SK-N-SH (cell line): ENCODE results near the gene KRTAP10-2. TPM values are rescaled to one million over a fixed set of nuclear protein-coding genes. Genes with fewer than 3 reads are reported as not detected.
A peak's percentile ranks its signal among the peaks of the same experiment; 100 is the strongest.

Source experiments
- CTCF ChIA-PET: fragments of 300-600, 350-600 bp; formaldehyde crosslinking; extraction: SDS; loops from one replicate; lab custom pipeline; 2021; lab: Yijun Ruan, JAX
- POLR2A ChIA-PET: fragments of 350-600 bp; sonication (Branson Sonifier 250); formaldehyde crosslinking; extraction: SDS; loops from one replicate; lab custom pipeline; 2020; ENCODE audit warnings: antibody characterized with exemption, inconsistent platforms; lab: Yijun Ruan, JAX
- DNase-seq: peaks from one replicate; pipeline ENCODE4 v3.0.0; 2012
- H2AFZ ChIP-seq: fragments of 200-600 bp; sonication (generic); 2 replicates; pipeline ENCODE4 v1.8.1; 2016; ENCODE audit warnings: antibody characterized with exemption, mild to moderate bottlenecking, low read depth
- H3F3A ChIP-seq: fragments of 200-600 bp; sonication (generic); replicated peaks from 2 replicates; pipeline ENCODE3; 2016; ENCODE audit warnings: antibody characterized with exemption, mild to moderate bottlenecking; ENCODE audit not compliant: insufficient read depth
- H3K27ac ChIP-seq, 2 experiments: fragments of 200-500 bp in 1 of 2; fragments of 200-600 bp in 1 of 2; sonication (Bioruptor generic) in 1 of 2; sonication (generic), shearing (Covaris generic) in 1 of 2; 2 replicates each; pipeline versions ENCODE4 v1.5.1 to v1.6.1; 2014 to 2016; ENCODE audit warnings: low read depth in 2 of 2, inconsistent platforms in 1 of 2, low read length in 1 of 2, mild to moderate bottlenecking in 1 of 2, mixed read lengths in 1 of 2
- H3K27me3 ChIP-seq: fragments of 200-600 bp; sonication (generic), shearing (Covaris generic); 2 replicates; pipeline ENCODE4 v1.6.1; 2016; ENCODE audit warnings: mixed run types; ENCODE audit not compliant: insufficient read depth
- H3K36me3 ChIP-seq, 2 experiments: fragments of 200-500 bp in 1 of 2; fragments of 200-600 bp in 1 of 2; sonication (Bioruptor generic) in 1 of 2; sonication (generic) in 1 of 2; replicated peaks in 1 of 2; 2 replicates each; pipeline versions ENCODE3 to v1.5.1; 2014 to 2016; ENCODE audit warnings: low read length in 1 of 2, mild to moderate bottlenecking in 1 of 2; ENCODE audit not compliant: insufficient read depth in 2 of 2, control insufficient read depth in 1 of 2
- H3K4me1 ChIP-seq, 2 experiments: fragments of 200-500 bp in 1 of 2; fragments of 200-600 bp in 1 of 2; sonication (Bioruptor generic) in 1 of 2; sonication (generic), shearing (Covaris generic) in 1 of 2; 2 replicates each; pipeline versions ENCODE4 v1.5.1 to v1.6.1; 2014 to 2016; ENCODE audit warnings: low read depth in 1 of 2, low read length in 1 of 2, mixed run types in 1 of 2; ENCODE audit not compliant: insufficient read depth in 2 of 2, control insufficient read depth in 1 of 2
- H3K4me2 ChIP-seq: fragments of 200-600 bp; sonication (generic), shearing (Covaris generic); 2 replicates; pipeline ENCODE4 v1.6.1; 2017; ENCODE audit warnings: mixed run types
- H3K4me3 ChIP-seq, 2 experiments: fragments of 200-500 bp in 1 of 2; fragments of 200-600 bp in 1 of 2; sonication (Bioruptor generic) in 1 of 2; sonication (generic), shearing (Covaris generic) in 1 of 2; 2 replicates each; pipeline versions ENCODE4 v1.5.1 to v1.8.1; 2014 to 2016; ENCODE audit warnings: low read depth in 2 of 2, inconsistent platforms in 1 of 2, low read length in 1 of 2, mild to moderate bottlenecking in 1 of 2, mixed read lengths in 1 of 2, moderate library complexity in 1 of 2
- H3K79me2 ChIP-seq: fragments of 200-600 bp; sonication (generic); 2 replicates; pipeline ENCODE4 v1.8.1; 2017; ENCODE audit warnings: mild to moderate bottlenecking; ENCODE audit not compliant: insufficient read depth
- H3K9ac ChIP-seq: fragments of 200-600 bp; sonication (generic); 2 replicates; pipeline ENCODE4 v1.6.1; 2017; ENCODE audit warnings: mixed run types
- H3K9me2 ChIP-seq: fragments of 200-600 bp; sonication (generic); 2 replicates; pipeline ENCODE4 v1.6.1; 2017; ENCODE audit warnings: mixed run types
- H3K9me3 ChIP-seq: fragments of 200-600 bp; sonication (generic); 2 replicates; pipeline ENCODE4 v1.6.1; 2017; ENCODE audit warnings: mixed run types, mild to moderate bottlenecking, moderate library complexity
- H4K20me1 ChIP-seq: fragments of 200-600 bp; sonication (generic); 2 replicates; pipeline ENCODE4 v1.6.1; 2017; ENCODE audit warnings: mild to moderate bottlenecking, mixed run types; ENCODE audit not compliant: insufficient read depth
- CHD2 ChIP-seq: fragments of 150-350 bp; IDR thresholded peaks from 2 replicates; pipeline ENCODE4 v1.6.1; 2018; ENCODE audit warnings: low read length; ENCODE audit not compliant: partially characterized antibody
- GABPA ChIP-seq: IDR thresholded peaks from 2 replicates; pipeline ENCODE4 v1.4.0; 2012; ENCODE audit warnings: low read depth, mild to moderate bottlenecking
- MEF2A ChIP-seq: IDR thresholded peaks from 2 replicates; pipeline ENCODE4 v1.4.0; 2012; ENCODE audit warnings: low read depth, borderline replicate concordance
- NRF1 ChIP-seq: IDR thresholded peaks from 2 replicates; pipeline ENCODE4 v1.6.1; 2012; ENCODE audit warnings: low read depth, mild to moderate bottlenecking, low read length
- RAD21 ChIP-seq: IDR thresholded peaks from 2 replicates; pipeline ENCODE4 v1.6.1; 2012; ENCODE audit warnings: mild to moderate bottlenecking, low read length
- RCOR1 ChIP-seq: fragments of 150-350 bp; IDR thresholded peaks from 2 replicates; pipeline ENCODE4 v1.6.1; 2017; ENCODE audit warnings: antibody characterized with exemption, low read length
- RXRA ChIP-seq: IDR thresholded peaks from 2 replicates; pipeline ENCODE4 v1.4.0; 2012; ENCODE audit warnings: low read depth, mild to moderate bottlenecking, borderline replicate concordance
- SIN3A ChIP-seq: IDR thresholded peaks from 2 replicates; pipeline ENCODE4 v1.6.1; 2012; ENCODE audit warnings: low read depth, mild to moderate bottlenecking, low read length, moderate library complexity, borderline replicate concordance
- SMC3 ChIP-seq: IDR thresholded peaks from 2 replicates; pipeline ENCODE4 v1.6.1; 2012; ENCODE audit warnings: low read depth, low read length, improper control_type of control experiment
- TAF1 ChIP-seq: IDR thresholded peaks from 2 replicates; pipeline ENCODE4 v1.6.1; 2012; ENCODE audit warnings: low read depth, mild to moderate bottlenecking, low read length, moderate library complexity, borderline replicate concordance
- TCF12 ChIP-seq: IDR thresholded peaks from 2 replicates; pipeline ENCODE4 v1.4.0; 2012
- TEAD4 ChIP-seq: IDR thresholded peaks from 2 replicates; pipeline ENCODE4 v1.4.0; 2012; ENCODE audit warnings: mild to moderate bottlenecking, borderline replicate concordance; ENCODE audit not compliant: insufficient read depth
- WGBS: methylation state at CpG from one replicate; pipeline ENCODE4 v1.1.6; 2017; ENCODE audit warnings: low lambda C conversion rate; 5-methylcytosine and 5-hydroxymethylcytosine counted together
- polyA plus RNA-seq, 3 experiments: library from polyadenylated mRNA; depleted of rRNA; stranded (reverse); fragments of >200 nt; gene quantifications; 2 replicates each; pipeline ENCODE4 v1.2.3, GENCODE V29; 2012
- TF ChIP-seq, protein P1 (sequence below): IDR thresholded peaks from 2 replicates; pipeline ENCODE4 v1.6.1; 2012; ENCODE audit warnings: mild to moderate bottlenecking, low read depth, low read length, moderate library complexity
- TF ChIP-seq, protein P2 (sequence below): fragments of 150-350 bp; IDR thresholded peaks from 2 replicates; pipeline ENCODE4 v1.6.1; 2016; ENCODE audit warnings: mild to moderate bottlenecking, low read depth, low read length

The KRTAP10-2 gene
- polyA plus RNA-seq, 1 of the 3 experiments (the other 2 are of a cell fraction): not detected

DNA sequence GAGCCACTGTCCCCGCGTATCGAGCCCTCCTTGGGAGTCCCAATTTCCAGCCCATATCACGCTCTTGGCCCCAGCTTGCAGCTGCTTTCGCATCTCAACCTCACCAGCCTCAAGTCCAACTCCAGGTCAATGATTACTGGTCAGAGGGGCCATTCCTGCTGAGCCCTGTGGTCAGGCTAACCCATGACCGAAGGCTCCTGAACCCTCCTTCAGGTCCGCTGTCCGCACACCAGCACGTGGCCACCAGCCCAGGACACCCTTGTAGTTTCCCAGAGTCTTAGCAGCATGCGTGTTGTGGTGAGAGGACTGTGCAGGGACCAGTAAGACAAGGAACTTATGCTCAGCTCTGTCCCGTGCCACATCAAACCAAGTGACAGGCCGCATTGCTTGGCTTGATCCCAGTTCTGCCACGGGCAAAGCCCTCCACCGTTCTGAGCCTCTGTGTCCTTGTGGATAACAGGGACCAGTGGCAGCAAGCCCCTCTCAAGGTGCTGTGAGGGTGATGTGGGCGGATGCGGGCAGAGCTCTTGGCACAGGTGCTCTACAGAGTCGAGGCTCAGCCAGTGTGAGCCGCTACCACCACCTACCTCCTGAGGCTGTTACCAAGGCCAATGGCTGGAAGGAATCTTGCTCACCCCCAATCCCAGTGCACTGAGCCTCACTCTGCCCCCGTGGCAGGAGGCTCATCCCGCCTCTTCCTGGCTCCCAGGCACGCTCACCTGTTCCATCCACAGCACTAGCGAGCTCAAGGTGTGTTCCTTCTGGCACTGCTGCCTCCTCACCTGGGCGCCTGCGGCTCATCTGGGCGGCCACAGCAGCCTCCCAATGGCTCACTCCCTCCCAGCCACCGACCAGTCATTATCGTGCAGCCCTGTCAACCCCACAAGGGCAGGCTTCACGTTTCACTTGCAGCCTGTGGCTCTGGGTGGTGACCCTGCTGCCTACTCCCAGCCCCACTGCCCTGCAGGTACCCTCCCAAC lies 31.7 kb downstream of the KRTAP10-2 start:
- H4K20me1 ChIP-seq: no peaks in the 10 kb centered on the region
- POLR2A ChIA-PET: no interaction called here
- H3K36me3 ChIP-seq: no peaks in the 10 kb centered on the region
- no peaks in the 10 kb centered on the region for H3K9me2 ChIP-seq
- H3K9ac ChIP-seq: no peak overlapping the region
- no peak overlapping the region for H2AFZ ChIP-seq
- H3F3A ChIP-seq: no peaks in the 10 kb centered on the region
- H3K27ac ChIP-seq: no peak overlapping the region
- no peaks in the 10 kb centered on the region for H3K9me3 ChIP-seq
- H3K27me3 ChIP-seq: no peaks in the 10 kb centered on the region
- DNase-seq: no peak
- CTCF ChIA-PET: interaction anchor here (1.0 to 1.6 kb wide), 4 partner anchors 9 to 13 kb away, joined by 3 to 6 read pairs (median 3); no protein-coding TSS in a partner anchor
- H3K4me1 ChIP-seq: peaks cover 0 to 18% of the 10 kb centered on the region in 2 experiments; a peak in 1 of 4 replicates
- H3K79me2 ChIP-seq: peaks cover 11% of the 10 kb centered on the region; the same call in 1 of the 2 replicates
- H3K4me3 ChIP-seq: no peak overlapping the region
- WGBS: 91% methylated on average over 20 of the region's 28 CpGs
- TF ChIP-seq TAF1 (no peak), TCF12 (no peak), GABPA (no peak), SIN3A (no peak), MEF2A (no peak), CHD2 (no peak), RAD21 (no peak), TEAD4 (no peak), RXRA (no peak)
- TF ChIP-seq, protein P1, sequence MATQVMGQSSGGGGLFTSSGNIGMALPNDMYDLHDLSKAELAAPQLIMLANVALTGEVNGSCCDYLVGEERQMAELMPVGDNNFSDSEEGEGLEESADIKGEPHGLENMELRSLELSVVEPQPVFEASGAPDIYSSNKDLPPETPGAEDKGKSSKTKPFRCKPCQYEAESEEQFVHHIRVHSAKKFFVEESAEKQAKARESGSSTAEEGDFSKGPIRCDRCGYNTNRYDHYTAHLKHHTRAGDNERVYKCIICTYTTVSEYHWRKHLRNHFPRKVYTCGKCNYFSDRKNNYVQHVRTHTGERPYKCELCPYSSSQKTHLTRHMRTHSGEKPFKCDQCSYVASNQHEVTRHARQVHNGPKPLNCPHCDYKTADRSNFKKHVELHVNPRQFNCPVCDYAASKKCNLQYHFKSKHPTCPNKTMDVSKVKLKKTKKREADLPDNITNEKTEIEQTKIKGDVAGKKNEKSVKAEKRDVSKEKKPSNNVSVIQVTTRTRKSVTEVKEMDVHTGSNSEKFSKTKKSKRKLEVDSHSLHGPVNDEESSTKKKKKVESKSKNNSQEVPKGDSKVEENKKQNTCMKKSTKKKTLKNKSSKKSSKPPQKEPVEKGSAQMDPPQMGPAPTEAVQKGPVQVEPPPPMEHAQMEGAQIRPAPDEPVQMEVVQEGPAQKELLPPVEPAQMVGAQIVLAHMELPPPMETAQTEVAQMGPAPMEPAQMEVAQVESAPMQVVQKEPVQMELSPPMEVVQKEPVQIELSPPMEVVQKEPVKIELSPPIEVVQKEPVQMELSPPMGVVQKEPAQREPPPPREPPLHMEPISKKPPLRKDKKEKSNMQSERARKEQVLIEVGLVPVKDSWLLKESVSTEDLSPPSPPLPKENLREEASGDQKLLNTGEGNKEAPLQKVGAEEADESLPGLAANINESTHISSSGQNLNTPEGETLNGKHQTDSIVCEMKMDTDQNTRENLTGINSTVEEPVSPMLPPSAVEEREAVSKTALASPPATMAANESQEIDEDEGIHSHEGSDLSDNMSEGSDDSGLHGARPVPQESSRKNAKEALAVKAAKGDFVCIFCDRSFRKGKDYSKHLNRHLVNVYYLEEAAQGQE: no peak
- H3K4me2 ChIP-seq: no peak overlapping the region

DNA sequence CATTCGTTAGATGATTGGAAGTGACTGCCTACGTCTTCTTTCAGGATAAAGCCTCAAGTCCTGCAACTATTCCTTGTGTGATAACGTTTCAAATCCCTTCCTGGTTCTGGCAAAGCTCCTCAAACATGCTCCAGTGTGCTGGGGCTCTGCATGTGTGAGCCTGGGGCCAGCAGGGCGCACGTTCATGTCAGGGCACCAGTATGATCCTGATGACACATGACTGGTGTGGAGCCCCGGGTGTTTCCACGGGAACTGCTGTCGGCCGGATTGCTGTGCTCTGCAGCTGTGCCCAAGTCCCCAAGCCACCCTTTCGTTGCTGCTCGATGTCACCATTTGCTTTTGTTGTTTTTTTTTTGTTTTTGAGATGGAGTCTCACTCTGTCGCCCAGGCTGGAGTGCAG lies 32.6 kb downstream of the KRTAP10-2 start:
- Histone ChIP-seq H3K4me3 (peak overlapping the region; percentile 70 to 86), H3K4me1 (peaks cover 0 to 18% of the 10 kb centered on the region in 2 experiments; a peak in 1 of 4 replicates), H3K79me2 (peaks cover 11% of the 10 kb centered on the region; the same call in 1 of the 2 replicates), H3K27ac (no peak overlapping the region), H3F3A (no peaks in the 10 kb centered on the region), H3K36me3 (no peaks in the 10 kb centered on the region), H4K20me1 (no peaks in the 10 kb centered on the region), H3K9me2 (no peaks in the 10 kb centered on the region), H2AFZ (no peak overlapping the region), H3K4me2 (peak overlapping the region; percentile 74), H3K9ac (0 out of 2 replicates have a peak overlapping the region, but pooled peaks have one; percentile 65), H3K27me3 (no peaks in the 10 kb centered on the region), H3K9me3 (no peaks in the 10 kb centered on the region)
- WGBS: 49% methylated on average over 12 of the region's 12 CpGs
- DNase-seq: no peak
- TF ChIP-seq NRF1 (no peak), SMC3 (no peak), RCOR1 (no peak)
- TF ChIP-seq, protein P2, sequence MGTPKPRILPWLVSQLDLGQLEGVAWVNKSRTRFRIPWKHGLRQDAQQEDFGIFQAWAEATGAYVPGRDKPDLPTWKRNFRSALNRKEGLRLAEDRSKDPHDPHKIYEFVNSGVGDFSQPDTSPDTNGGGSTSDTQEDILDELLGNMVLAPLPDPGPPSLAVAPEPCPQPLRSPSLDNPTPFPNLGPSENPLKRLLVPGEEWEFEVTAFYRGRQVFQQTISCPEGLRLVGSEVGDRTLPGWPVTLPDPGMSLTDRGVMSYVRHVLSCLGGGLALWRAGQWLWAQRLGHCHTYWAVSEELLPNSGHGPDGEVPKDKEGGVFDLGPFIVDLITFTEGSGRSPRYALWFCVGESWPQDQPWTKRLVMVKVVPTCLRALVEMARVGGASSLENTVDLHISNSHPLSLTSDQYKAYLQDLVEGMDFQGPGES: no peak
- ChIA-PET POLR2A (no interaction called here), CTCF (interaction anchor here (1.0 to 1.6 kb wide), 2 partner anchors 8 to 275 kb away, joined by 3 to 6 read pairs; no protein-coding TSS in a partner anchor)
